ENCODE measurements around the gene GNAZ. TPM values are rescaled to one million over a fixed set of nuclear protein-coding genes. Genes with fewer than 3 reads are reported as not detected.

Gene GNAZ
- total and polyA plus RNA-seq, 2 of the 8 experiments (the other 6 are each of a cell fraction or from before 2014, with no cell fraction given), result 6.6 to 9.6 TPM

- TF ChIP-seq CHD7 (IDR thresholded peaks at IDR 0.05; ENCODE audit: insufficient replicate concordance, low read length) (no peak), CHD1 (IDR thresholded peaks at IDR 0.05; ENCODE audit: low read depth, low read length) (no peak)
These were observed 91.3 kb downstream of the GNAZ start (continued) for GRCh38 chr22:23161574-23161973.
